ENCODE data around the gene MIDN.
"Not testable (repeated sequence)": the region's sequence is repeated elsewhere in the genome, so short reads cannot be mapped to it uniquely, and the experiment has no call there.

The MIDN gene

GRCh38 chr19:1237027-1237659, 11.2 kb upstream of the MIDN start:
- H3K9me3 Mint-ChIP-seq: no peaks in the 10 kb centered on the region
- peaks cover 6% of the 10 kb centered on the region for H3K27me3 Mint-ChIP-seq
- no peak overlapping the region for H3K27ac Mint-ChIP-seq
- H3K4me1 Mint-ChIP-seq: peaks cover 18% of the 10 kb centered on the region
- no peak overlapping the region for H3K4me3 Mint-ChIP-seq
- no peaks in the 10 kb centered on the region for H3K36me3 Mint-ChIP-seq

GRCh38 chr19:1237754-1238368, 10.5 kb upstream of the MIDN start, which contains the start of gene CBARP:
CBARP (minus strand) TSS chr19:1238005; CDS start chr19:1236100, 1,905 bp downstream.
- no peaks in the 10 kb centered on the region for H3K36me3 Mint-ChIP-seq
- peaks cover 6% of the 10 kb centered on the region for H3K27me3 Mint-ChIP-seq
- H3K4me3 Mint-ChIP-seq: peak within 1 kb of the TSS; percentile 78
- H3K4me1 Mint-ChIP-seq: peaks cover 18% of the 10 kb centered on the region
- H3K9me3 Mint-ChIP-seq: no peaks in the 10 kb centered on the region
- H3K27ac Mint-ChIP-seq: peak within 1 kb of the TSS; percentile 79

GRCh38 chr19:1238369-1239303, 9.7 kb upstream of the MIDN start:
- peaks cover 18% of the 10 kb centered on the region for H3K4me1 Mint-ChIP-seq
- H3K4me3 Mint-ChIP-seq: peak overlapping the region; percentile 78
- no peaks in the 10 kb centered on the region for H3K9me3 Mint-ChIP-seq
- H3K36me3 Mint-ChIP-seq: no peaks in the 10 kb centered on the region
- H3K27me3 Mint-ChIP-seq: peaks cover 6% of the 10 kb centered on the region
- H3K27ac Mint-ChIP-seq: peak overlapping the region; percentile 79

GRCh38 chr19:1239420-1239795, 9.0 kb upstream of the MIDN start:
- Mint-ChIP-seq H3K4me1 (peaks cover 19% of the 10 kb centered on the region), H3K27ac (peak overlapping the region; percentile 30), H3K4me3 (peak overlapping the region; percentile 78), H3K9me3 (no peaks in the 10 kb centered on the region), H3K27me3 (peaks cover 6% of the 10 kb centered on the region), H3K36me3 (no peaks in the 10 kb centered on the region)

- H3K36me3 Mint-ChIP-seq: no peaks in the 10 kb centered on the region
- peak overlapping the region; percentile 49 for H3K4me3 Mint-ChIP-seq
- peaks cover 22% of the 10 kb centered on the region for H3K4me1 Mint-ChIP-seq
- no peak overlapping the region for H3K27ac Mint-ChIP-seq
- peaks cover 6% of the 10 kb centered on the region for H3K27me3 Mint-ChIP-seq
- no peaks in the 10 kb centered on the region for H3K9me3 Mint-ChIP-seq
Observed at GRCh38 chr19:1239796-1240737, 8.3 kb upstream of the MIDN start.

- H3K27me3 Mint-ChIP-seq: peaks cover 6% of the 10 kb centered on the region
- H3K4me1 Mint-ChIP-seq: peaks cover 22% of the 10 kb centered on the region
- no peaks in the 10 kb centered on the region for H3K9me3 Mint-ChIP-seq
- no peak overlapping the region for H3K27ac Mint-ChIP-seq
- peak overlapping the region; percentile 87 for H3K4me3 Mint-ChIP-seq
- H3K36me3 Mint-ChIP-seq: no peaks in the 10 kb centered on the region
Observed at GRCh38 chr19:1240925-1241324, 7.5 kb upstream of the MIDN start.

- Mint-ChIP-seq H3K4me3 (peak within 1 kb of the TSS; percentile 92), H3K27me3 (peaks cover 6% of the 10 kb centered on the region), H3K9me3 (no peaks in the 10 kb centered on the region), H3K4me1 (peaks cover 22% of the 10 kb centered on the region), H3K27ac (peak within 1 kb of the TSS; percentile 91), H3K36me3 (no peaks in the 10 kb centered on the region)
Observed at GRCh38 chr19:1241417-1242095, 6.8 kb upstream of the MIDN start, which contains the start of gene ATP5F1D. ATP5F1D (plus strand) TSS chr19:1241751; CDS start chr19:1241851, 100 bp downstream.

GRCh38 chr19:1243768-1244692, 4.4 kb upstream of the MIDN start:
- Mint-ChIP-seq H3K36me3 (no peaks in the 10 kb centered on the region), H3K4me1 (peaks cover 14% of the 10 kb centered on the region), H3K27me3 (no peaks in the 10 kb centered on the region), H3K4me3 (peak overlapping the region; percentile 71), H3K9me3 (no peaks in the 10 kb centered on the region), H3K27ac (no peak overlapping the region)

- no peaks in the 10 kb centered on the region for H3K27me3 Mint-ChIP-seq
- H3K36me3 Mint-ChIP-seq: no peaks in the 10 kb centered on the region
- H3K27ac Mint-ChIP-seq: no peak overlapping the region
- H3K4me1 Mint-ChIP-seq: peaks cover 14% of the 10 kb centered on the region
- no peaks in the 10 kb centered on the region for H3K9me3 Mint-ChIP-seq
- H3K4me3 Mint-ChIP-seq: peak overlapping the region; percentile 71
Observed at GRCh38 chr19:1244693-1245451, 3.5 kb upstream of the MIDN start.

GRCh38 chr19:1245494-1246264, 2.7 kb upstream of the MIDN start:
- no peak overlapping the region for H3K27ac Mint-ChIP-seq
- H3K36me3 Mint-ChIP-seq: no peaks in the 10 kb centered on the region
- H3K9me3 Mint-ChIP-seq: no peaks in the 10 kb centered on the region
- no peak overlapping the region for H3K4me3 Mint-ChIP-seq
- H3K27me3 Mint-ChIP-seq: no peaks in the 10 kb centered on the region
- H3K4me1 Mint-ChIP-seq: peaks cover 14% of the 10 kb centered on the region

GRCh38 chr19:1246265-1247087, 1.9 kb upstream of the MIDN start:
- not testable (repeated sequence) for H3K4me3 Mint-ChIP-seq, H3K9me3 Mint-ChIP-seq, H3K27me3 Mint-ChIP-seq, H3K36me3 Mint-ChIP-seq, H3K27ac Mint-ChIP-seq, H3K4me1 Mint-ChIP-seq

- Mint-ChIP-seq H3K36me3 (no peaks in the 10 kb centered on the region), H3K4me1 (peaks cover 4% of the 10 kb centered on the region), H3K4me3 (peak overlapping the region; percentile 23), H3K27me3 (no peaks in the 10 kb centered on the region), H3K9me3 (no peaks in the 10 kb centered on the region), H3K27ac (no peak overlapping the region)
Observed at GRCh38 chr19:1247748-1248138, 640 bp upstream of the MIDN start.

Measured in activated naive CD4-positive, alpha-beta T cell treated with anti-CD3 and anti-CD28 coated beads, Interleukin-2, amount 50 U/mL, for 24 hours (primary cell).